ENCODE results near the gene TCF15. TPM values are rescaled to one million over a fixed set of nuclear protein-coding genes. Genes with fewer than 3 reads are reported as not detected.

TCF15 gene
- total RNA-seq, 1 donor from 2014 or later: not detected

DNA sequence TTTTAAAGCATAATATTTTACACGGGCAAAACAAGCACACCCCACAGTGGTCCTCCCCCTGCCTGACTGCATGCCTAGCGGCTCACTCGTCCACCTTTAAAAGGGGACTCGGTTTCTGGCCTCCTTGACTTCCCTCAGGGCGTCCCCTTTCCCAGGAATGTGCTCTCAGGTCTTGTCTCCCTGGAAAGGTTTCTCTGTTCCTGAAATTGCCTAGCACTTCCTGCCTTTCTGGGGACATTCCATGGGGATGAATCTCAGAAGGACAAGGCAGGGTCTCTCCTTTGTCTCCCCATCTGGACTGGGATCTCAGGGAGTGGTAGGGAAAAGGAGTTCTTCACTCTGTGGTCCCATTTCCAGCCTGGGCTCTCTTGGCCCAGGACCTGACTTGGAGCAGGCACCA is 4.9 kb downstream of the TCF15 start:
- Histone ChIP-seq H3K4me3 (ENCODE audit: insufficient read depth, low read depth, low read length) (no peak overlapping the region), H3K4me2 (ENCODE audit: low read length) (no peak overlapping the region), H3K27ac (ENCODE audit: low read depth, low read length) (no peak overlapping the region), H2AFZ (ENCODE audit: low read depth, low read length) (no peak overlapping the region), H3K36me3 (ENCODE audit: insufficient read depth, low read length) (no peaks in the 10 kb centered on the region), H3K9me3 (ENCODE audit: insufficient read depth, low read depth, low read length) (no peaks in the 10 kb centered on the region), H3K4me1 (ENCODE audit: insufficient read depth, low read length) (no peaks in the 10 kb centered on the region), H4K20me1 (ENCODE audit: insufficient read depth, low read length) (no peaks in the 10 kb centered on the region), H3K27me3 (ENCODE audit: insufficient read depth, low read length) (peaks cover 14% of the 10 kb centered on the region), H3K79me2 (ENCODE audit: insufficient read depth, low read length) (no peaks in the 10 kb centered on the region), H3K9ac (ENCODE audit: low read length) (no peak overlapping the region)
- Mint-ChIP-seq H3K36me3 (ENCODE audit: low read depth, unreplicated experiment) (no peaks in the 10 kb centered on the region), H3K9me3 (ENCODE audit: unreplicated experiment) (no peaks in the 10 kb centered on the region), H3K4me1 (ENCODE audit: low read depth, unreplicated experiment) (no peaks in the 10 kb centered on the region), H3K4me3 (ENCODE audit: unreplicated experiment) (no peak overlapping the region), H3K27me3 (ENCODE audit: low read depth, unreplicated experiment) (peaks cover 43% of the 10 kb centered on the region), H3K27ac (ENCODE audit: unreplicated experiment) (no peak overlapping the region)
- no peak for TF ChIP-seq EZH2 (IDR thresholded peaks at IDR 0.05; ENCODE audit: insufficient read depth, low read length)
- TF ChIP-seq, protein P1, sequence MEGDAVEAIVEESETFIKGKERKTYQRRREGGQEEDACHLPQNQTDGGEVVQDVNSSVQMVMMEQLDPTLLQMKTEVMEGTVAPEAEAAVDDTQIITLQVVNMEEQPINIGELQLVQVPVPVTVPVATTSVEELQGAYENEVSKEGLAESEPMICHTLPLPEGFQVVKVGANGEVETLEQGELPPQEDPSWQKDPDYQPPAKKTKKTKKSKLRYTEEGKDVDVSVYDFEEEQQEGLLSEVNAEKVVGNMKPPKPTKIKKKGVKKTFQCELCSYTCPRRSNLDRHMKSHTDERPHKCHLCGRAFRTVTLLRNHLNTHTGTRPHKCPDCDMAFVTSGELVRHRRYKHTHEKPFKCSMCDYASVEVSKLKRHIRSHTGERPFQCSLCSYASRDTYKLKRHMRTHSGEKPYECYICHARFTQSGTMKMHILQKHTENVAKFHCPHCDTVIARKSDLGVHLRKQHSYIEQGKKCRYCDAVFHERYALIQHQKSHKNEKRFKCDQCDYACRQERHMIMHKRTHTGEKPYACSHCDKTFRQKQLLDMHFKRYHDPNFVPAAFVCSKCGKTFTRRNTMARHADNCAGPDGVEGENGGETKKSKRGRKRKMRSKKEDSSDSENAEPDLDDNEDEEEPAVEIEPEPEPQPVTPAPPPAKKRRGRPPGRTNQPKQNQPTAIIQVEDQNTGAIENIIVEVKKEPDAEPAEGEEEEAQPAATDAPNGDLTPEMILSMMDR (IDR thresholded peaks at IDR 0.05; ENCODE audit: insufficient read depth, low read depth, low read length): no peak
- DNase-seq (ENCODE audit: low read depth): no peak
- FAIRE-seq: no peak

DNA sequence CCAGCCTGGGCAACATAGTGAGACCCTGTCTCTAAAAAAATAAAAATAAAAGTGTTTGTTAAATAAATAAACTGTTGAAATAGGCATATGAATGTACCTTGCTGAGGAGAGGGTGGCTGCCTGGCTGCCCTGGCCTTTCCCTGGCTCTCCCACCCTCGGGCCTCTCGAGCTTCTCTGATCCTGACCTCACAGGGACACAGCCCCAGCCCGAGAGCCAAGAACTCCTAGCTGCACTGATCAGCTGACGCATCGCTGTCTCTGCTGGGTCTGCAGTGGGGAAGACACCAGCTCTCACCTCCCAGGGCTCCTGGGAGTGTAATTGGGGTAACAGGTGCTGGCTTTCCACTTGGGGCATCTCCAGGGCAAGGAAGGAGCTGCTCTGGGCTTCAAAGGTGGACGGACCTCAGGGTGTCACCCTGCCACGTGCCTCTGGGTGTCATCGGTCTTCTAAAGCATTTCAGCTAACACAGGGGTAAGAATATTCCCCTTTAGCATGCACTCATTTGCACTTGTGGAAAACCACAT is 6.9 kb downstream of the TCF15 start:
- no peaks in the 10 kb centered on the region for H3K36me3 Mint-ChIP-seq (ENCODE audit: low read depth, unreplicated experiment)
- Histone ChIP-seq H2AFZ (ENCODE audit: low read depth, low read length) (no peak overlapping the region), H3K79me2 (ENCODE audit: insufficient read depth, low read length) (no peaks in the 10 kb centered on the region), H3K9ac (ENCODE audit: low read length) (no peak overlapping the region), H3K9me3 (ENCODE audit: insufficient read depth, low read depth, low read length) (no peaks in the 10 kb centered on the region), H3K36me3 (ENCODE audit: insufficient read depth, low read length) (no peaks in the 10 kb centered on the region), H3K27me3 (ENCODE audit: insufficient read depth, low read length) (peaks cover 2% of the 10 kb centered on the region), H4K20me1 (ENCODE audit: insufficient read depth, low read length) (no peaks in the 10 kb centered on the region), H3K27ac (ENCODE audit: low read depth, low read length) (no peak overlapping the region), H3K4me3 (ENCODE audit: insufficient read depth, low read depth, low read length) (no peak overlapping the region), H3K4me2 (ENCODE audit: low read length) (no peak overlapping the region), H3K4me1 (ENCODE audit: insufficient read depth, low read length) (no peaks in the 10 kb centered on the region)
- H3K4me1 Mint-ChIP-seq (ENCODE audit: low read depth, unreplicated experiment): no peaks in the 10 kb centered on the region
- H3K27ac Mint-ChIP-seq (ENCODE audit: unreplicated experiment): no peak overlapping the region
- DNase-seq (ENCODE audit: low read depth): no peak
- peaks cover 33% of the 10 kb centered on the region for H3K27me3 Mint-ChIP-seq (ENCODE audit: low read depth, unreplicated experiment)
- TF ChIP-seq, protein P1 (IDR thresholded peaks at IDR 0.05; ENCODE audit: insufficient read depth, low read depth, low read length): no peak
- no peak for TF ChIP-seq EZH2 (IDR thresholded peaks at IDR 0.05; ENCODE audit: insufficient read depth, low read length)
- H3K9me3 Mint-ChIP-seq (ENCODE audit: unreplicated experiment): no peaks in the 10 kb centered on the region
- H3K4me3 Mint-ChIP-seq (ENCODE audit: unreplicated experiment): no peak overlapping the region
- FAIRE-seq: no peak

DNA sequence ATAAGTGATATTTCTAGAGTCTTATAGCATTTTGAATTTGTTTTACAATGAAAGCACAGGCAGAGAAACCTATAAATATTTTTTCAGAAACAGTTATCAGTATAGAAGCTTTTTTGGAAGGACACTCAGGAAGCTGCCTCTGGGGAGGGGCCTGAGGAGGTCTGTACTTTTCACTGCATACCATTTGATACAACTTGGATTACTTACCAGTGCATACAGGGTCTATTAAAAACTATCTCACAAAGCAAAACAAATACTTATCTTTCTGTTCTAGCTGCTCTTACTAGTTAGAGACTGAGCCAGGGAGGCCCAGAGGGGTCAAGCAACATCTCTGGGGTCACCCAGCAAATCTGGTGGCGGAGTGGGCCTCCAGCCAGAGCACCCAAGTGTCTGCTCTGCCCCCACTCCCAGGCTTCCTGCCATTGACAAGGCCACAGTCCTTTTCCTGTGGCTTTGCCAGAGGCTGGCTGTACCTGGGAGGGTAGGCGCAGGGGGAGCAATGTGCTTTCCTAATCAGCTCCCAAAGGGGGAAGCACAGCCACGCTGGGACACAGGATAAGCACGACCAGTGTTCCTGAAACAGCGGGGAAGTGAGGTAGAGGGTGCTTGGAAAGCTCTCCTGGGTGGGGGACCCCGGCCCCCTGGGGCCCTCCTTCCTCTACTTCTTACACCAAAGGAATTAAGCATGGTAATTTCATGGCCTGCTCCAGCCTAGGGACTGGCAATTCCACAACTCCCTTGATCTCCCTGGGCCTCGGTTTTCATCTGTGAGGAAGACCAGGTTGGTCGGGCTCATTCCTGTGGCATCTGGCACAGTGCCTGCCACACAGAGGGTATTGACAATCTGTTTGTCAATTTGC is 7.8 kb downstream of the TCF15 start:
- H3K9me3 ChIP-seq (ENCODE audit: insufficient read depth, low read depth, low read length): no peaks in the 10 kb centered on the region
- no peaks in the 10 kb centered on the region for H3K79me2 ChIP-seq (ENCODE audit: insufficient read depth, low read length)
- Mint-ChIP-seq H3K27ac (ENCODE audit: unreplicated experiment) (no peak overlapping the region), H3K4me3 (ENCODE audit: unreplicated experiment) (no peak overlapping the region), H3K27me3 (ENCODE audit: low read depth, unreplicated experiment) (peaks cover 26% of the 10 kb centered on the region), H3K36me3 (ENCODE audit: low read depth, unreplicated experiment) (no peaks in the 10 kb centered on the region), H3K4me1 (ENCODE audit: low read depth, unreplicated experiment) (no peaks in the 10 kb centered on the region), H3K9me3 (ENCODE audit: unreplicated experiment) (no peaks in the 10 kb centered on the region)
- TF ChIP-seq, protein P1 (IDR thresholded peaks at IDR 0.05; ENCODE audit: insufficient read depth, low read depth, low read length): no peak
- TF ChIP-seq EZH2 (IDR thresholded peaks at IDR 0.05; ENCODE audit: insufficient read depth, low read length): no peak
- H3K27ac ChIP-seq (ENCODE audit: low read depth, low read length): no peak overlapping the region
- no peaks in the 10 kb centered on the region for H3K36me3 ChIP-seq (ENCODE audit: insufficient read depth, low read length)
- H3K4me1 ChIP-seq (ENCODE audit: insufficient read depth, low read length): no peaks in the 10 kb centered on the region
- H3K4me3 ChIP-seq (ENCODE audit: insufficient read depth, low read depth, low read length): no peak overlapping the region
- no peaks in the 10 kb centered on the region for H4K20me1 ChIP-seq (ENCODE audit: insufficient read depth, low read length)
- DNase-seq (ENCODE audit: low read depth) (no peak), FAIRE-seq (no peak)
- no peak overlapping the region for H3K4me2 ChIP-seq (ENCODE audit: low read length)
- no peak overlapping the region for H3K9ac ChIP-seq (ENCODE audit: low read length)
- H2AFZ ChIP-seq (ENCODE audit: low read depth, low read length): no peak overlapping the region
- peaks cover 2% of the 10 kb centered on the region for H3K27me3 ChIP-seq (ENCODE audit: insufficient read depth, low read length)

All from astrocyte (in vitro differentiated cells and primary cell).